Endothelial cell of umbilical vein (primary cell): ENCODE measurements around the gene CIDEA. TPM values are rescaled to one million over a fixed set of nuclear protein-coding genes. Genes with fewer than 3 reads are reported as not detected.

Source experiments
- BruUV-seq: library from RNA; stranded (reverse); fragments of 400-500 nt; replicated peaks from 2 replicates; lab custom pipeline; 2021; lab: Mats Ljungman, UMichigan
- CTCF ChIA-PET: fragments of 300-600, 350-600 bp; sonication (Branson Sonifier 250); formaldehyde crosslinking; loops from one replicate; lab custom pipeline; 2021; ENCODE audit warnings: antibody characterized with exemption, inconsistent platforms; lab: Charles Lee
- POLR2A ChIA-PET: fragments of 300-600, 350-600 bp; sonication (Branson Sonifier 250); formaldehyde crosslinking; loops from one replicate; lab custom pipeline; 2021; ENCODE audit warnings: antibody characterized with exemption, inconsistent platforms; lab: Charles Lee
- DNase-seq: peaks from one replicate; pipeline ENCODE4 v3.0.0-alpha.2; 2011; ENCODE audit warnings: low read depth, low spot score
- FAIRE-seq: peaks from 2 replicates; lab custom pipeline; 2011; peaks lifted over from hg19 to GRCh38; lab: Jason Lieb, UNC
- H2AFZ ChIP-seq: 2 replicates; pipeline ENCODE4 v1.6.0; 2012; ENCODE audit warnings: low read depth, low read length, control low read depth, inconsistent platforms
- H3K27ac ChIP-seq: 2 replicates; pipeline ENCODE4 v1.5.1; 2011; ENCODE audit warnings: low read depth, mild to moderate bottlenecking, control low read depth, low read length, moderate library complexity; ENCODE audit not compliant: insufficient read depth
- H3K27me3 ChIP-seq, 2 experiments: 2 replicates each; pipeline versions ENCODE4 v1.6.0 to v1.6.1; 2011; ENCODE audit warnings: low read length in 2 of 2, mixed read lengths in 1 of 2; ENCODE audit not compliant: control insufficient read depth in 2 of 2, insufficient read depth in 2 of 2
- H3K36me3 ChIP-seq, 2 experiments: 2 replicates in 1 of 2; 3 replicates in 1 of 2; pipeline ENCODE4 v1.5.1; 2011; ENCODE audit warnings: low read length in 2 of 2, mild to moderate bottlenecking in 1 of 2, moderate library complexity in 1 of 2; ENCODE audit not compliant: control insufficient read depth in 2 of 2, insufficient read depth in 2 of 2; ENCODE audit errors: extremely low read depth in 1 of 2
- H3K4me1 ChIP-seq: 3 replicates; pipeline ENCODE4 v1.5.1; 2011; ENCODE audit warnings: mild to moderate bottlenecking, low read length; ENCODE audit not compliant: control insufficient read depth, insufficient read depth; ENCODE audit errors: extremely low read depth
- H3K4me2 ChIP-seq: 2 replicates; pipeline ENCODE4 v1.6.1; 2011; ENCODE audit warnings: low read length, control low read depth, mixed read lengths; ENCODE audit not compliant: insufficient read depth
- H3K4me3 ChIP-seq, 3 experiments: fragments of 200-600 bp in 1 of 3; sonication (generic), shearing (Covaris generic) in 1 of 3; replicated peaks in 1 of 3; 2 replicates each; pipeline ENCODE4 v1.5.1; 2011 to 2016; ENCODE audit warnings: control low read depth in 3 of 3, low read length in 3 of 3, mild to moderate bottlenecking in 2 of 3, inconsistent platforms in 1 of 3, low read depth in 1 of 3, moderate library complexity in 1 of 3; ENCODE audit not compliant: insufficient read depth in 1 of 3
- H3K79me2 ChIP-seq: 2 replicates; pipeline ENCODE4 v1.6.0; 2012; ENCODE audit warnings: low read length, inconsistent platforms; ENCODE audit not compliant: control insufficient read depth, insufficient read depth
- H3K9ac ChIP-seq: replicated peaks from 2 replicates; pipeline ENCODE3; 2011; ENCODE audit warnings: low read length, control low read depth; ENCODE audit not compliant: insufficient read depth; ENCODE audit errors: extremely low read depth
- H3K9me1 ChIP-seq: replicated peaks from 3 replicates; pipeline ENCODE4 v1.6.0; 2011; ENCODE audit warnings: mild to moderate bottlenecking, low read length; ENCODE audit not compliant: control insufficient read depth, insufficient read depth; ENCODE audit errors: extremely low read depth
- H3K9me3 ChIP-seq: replicated peaks from 2 replicates; pipeline ENCODE4 v1.5.1; 2012; ENCODE audit warnings: low read length, inconsistent platforms; ENCODE audit not compliant: control insufficient read depth, insufficient read depth
- H4K20me1 ChIP-seq: replicated peaks from 2 replicates; pipeline ENCODE3; 2011; ENCODE audit warnings: mild to moderate bottlenecking, low read length; ENCODE audit not compliant: control insufficient read depth, insufficient read depth; ENCODE audit errors: extremely low read depth
- EZH2 ChIP-seq: IDR thresholded peaks from 2 replicates; pipeline ENCODE4 v1.6.1; 2012; ENCODE audit warnings: borderline replicate concordance, low read depth, mild to moderate bottlenecking, moderate library complexity, low read length, inconsistent platforms; ENCODE audit not compliant: severe bottlenecking
- FOS ChIP-seq: IDR thresholded peaks from 2 replicates; pipeline ENCODE4 v1.6.1; 2011; ENCODE audit warnings: mild to moderate bottlenecking, low read length, moderate library complexity, borderline replicate concordance; ENCODE audit not compliant: insufficient read depth
- GATA2 ChIP-seq: IDR thresholded peaks from 2 replicates; pipeline ENCODE4 v1.7.0; 2011; ENCODE audit warnings: low read depth, mild to moderate bottlenecking, moderate library complexity, mixed read lengths, low read length; ENCODE audit not compliant: insufficient read length, insufficient read depth
- JUN ChIP-seq: IDR thresholded peaks from 2 replicates; pipeline ENCODE4 v1.6.1; 2011; ENCODE audit warnings: borderline replicate concordance, low read depth; ENCODE audit not compliant: insufficient read length, insufficient read depth
- MYC ChIP-seq: IDR thresholded peaks from one replicate; pipeline ENCODE4 v1.6.1; 2011; ENCODE audit warnings: mild to moderate bottlenecking, low read depth, low read length
- POLR2A ChIP-seq: IDR thresholded peaks from 2 replicates; pipeline ENCODE4 v1.6.1; 2012; ENCODE audit warnings: low read depth, mild to moderate bottlenecking, control low read depth, low read length
- POLR2AphosphoS5 ChIP-seq: IDR thresholded peaks from 2 replicates; pipeline ENCODE4 v1.6.1; 2012; ENCODE audit warnings: low read depth, mild to moderate bottlenecking, control low read depth, low read length, moderate library complexity; ENCODE audit not compliant: insufficient read depth
- dilution Hi-C: fragments of 300-500 bp; cut with MboI; formaldehyde crosslinking; loops from one replicate; pipeline ENCODE4 v1.15.0; 2019; ENCODE audit warnings: low sequenced_read_pairs; ENCODE audit not compliant: extremely low pct_ligation_motif_present
- intact Hi-C: fragments of 100-400 bp; cut with micrococcal nuclease; formaldehyde crosslinking; loops from one replicate; pipeline ENCODE4 v1.10.0; 2022
- polyA plus RNA-seq, 4 experiments: library from polyadenylated mRNA; depleted of rRNA in 3 of 4; stranded (reverse) in 3 of 4; unstranded in 1 of 4; fragments of >200 nt; gene quantifications; 2 replicates each; pipeline versions ENCODE4 v1.2.1 to v1.2.3, GENCODE V29; 2011 to 2012; ENCODE audit warnings: missing spikeins in 1 of 4
- total RNA-seq: library from RNA; stranded (reverse); gene quantifications from 2 replicates; pipeline ENCODE4 v1.2.3, GENCODE V29; 2021
- TF ChIP-seq, protein P1 (sequence below): IDR thresholded peaks from 2 replicates; pipeline ENCODE4 v1.6.1; 2011; ENCODE audit not compliant: insufficient read depth, insufficient read length
- TF ChIP-seq, protein P2 (sequence below), 2 donors: IDR thresholded peaks; 1 replicate in 1 of 2; 2 replicates in 1 of 2; pipeline ENCODE4 v1.5.1; 2011; ENCODE audit warnings: low read length in 2 of 2, mild to moderate bottlenecking in 2 of 2, moderate library complexity in 2 of 2, control low read depth in 1 of 2, inconsistent platforms in 1 of 2, low read depth in 1 of 2; ENCODE audit not compliant: insufficient read depth in 1 of 2; ENCODE audit errors: extremely low read depth in 1 of 2

The CIDEA gene
- total and polyA plus RNA-seq, 2 donors (not counting 3 experiments of a cell fraction or from before 2014, with no cell fraction given): 0.42 TPM; not detected in 1

DNA sequence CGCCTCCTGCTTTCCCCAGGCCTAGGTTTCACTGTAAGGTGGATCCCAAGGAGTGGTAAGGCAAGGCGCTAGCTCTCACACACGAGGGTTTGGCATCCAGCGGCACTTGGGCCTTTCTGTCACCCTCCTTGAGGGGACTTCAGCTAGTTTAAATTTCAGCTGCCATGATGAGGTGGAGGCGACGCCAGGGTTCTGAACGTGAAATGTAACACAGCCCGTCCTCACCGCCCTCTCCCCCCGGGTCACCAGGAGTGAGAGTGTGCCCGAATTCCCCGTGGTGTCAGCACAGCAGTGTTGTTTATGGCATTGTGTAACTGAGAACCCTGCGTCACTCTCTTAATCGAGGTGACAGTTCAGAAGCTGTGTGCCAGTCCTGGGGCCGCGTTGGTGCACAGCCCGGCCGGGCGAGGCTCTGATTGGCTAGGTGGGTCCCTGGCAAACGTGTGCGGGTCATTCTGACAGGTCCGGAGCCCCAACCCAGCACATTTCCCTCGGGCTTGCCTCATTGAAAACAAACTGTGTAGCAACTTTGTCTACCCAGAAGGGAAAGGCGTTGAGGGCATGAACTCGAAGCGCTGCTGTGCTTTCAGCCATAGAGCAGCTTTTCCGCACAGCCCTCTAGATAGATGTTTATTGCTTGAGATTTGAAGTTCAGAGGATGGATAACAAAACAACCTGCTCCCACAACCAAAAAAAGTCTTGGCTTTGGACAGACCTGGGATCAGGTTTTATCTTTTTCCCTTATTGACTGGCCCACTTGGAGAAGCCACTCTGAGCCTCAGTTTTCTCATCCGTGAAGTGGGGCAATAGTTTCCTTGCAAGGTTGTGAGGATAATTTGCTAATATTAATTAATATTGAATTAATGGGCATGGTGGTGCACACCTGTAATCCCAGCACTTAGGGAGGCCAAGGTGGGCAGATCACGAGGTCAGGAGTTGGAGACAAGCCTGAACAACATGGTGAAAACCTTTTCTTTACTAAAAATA is 4.9 kb downstream of the CIDEA start:
- no peak for TF ChIP-seq JUN
- no peak for TF ChIP-seq EZH2
- TF ChIP-seq, protein P1, sequence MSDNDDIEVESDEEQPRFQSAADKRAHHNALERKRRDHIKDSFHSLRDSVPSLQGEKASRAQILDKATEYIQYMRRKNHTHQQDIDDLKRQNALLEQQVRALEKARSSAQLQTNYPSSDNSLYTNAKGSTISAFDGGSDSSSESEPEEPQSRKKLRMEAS: no peak
- no peak for TF ChIP-seq FOS
- no peak for TF ChIP-seq POLR2A
- TF ChIP-seq MYC: no peak
- TF ChIP-seq POLR2AphosphoS5: no peak
- no peak for TF ChIP-seq GATA2
- TF ChIP-seq, protein P2, sequence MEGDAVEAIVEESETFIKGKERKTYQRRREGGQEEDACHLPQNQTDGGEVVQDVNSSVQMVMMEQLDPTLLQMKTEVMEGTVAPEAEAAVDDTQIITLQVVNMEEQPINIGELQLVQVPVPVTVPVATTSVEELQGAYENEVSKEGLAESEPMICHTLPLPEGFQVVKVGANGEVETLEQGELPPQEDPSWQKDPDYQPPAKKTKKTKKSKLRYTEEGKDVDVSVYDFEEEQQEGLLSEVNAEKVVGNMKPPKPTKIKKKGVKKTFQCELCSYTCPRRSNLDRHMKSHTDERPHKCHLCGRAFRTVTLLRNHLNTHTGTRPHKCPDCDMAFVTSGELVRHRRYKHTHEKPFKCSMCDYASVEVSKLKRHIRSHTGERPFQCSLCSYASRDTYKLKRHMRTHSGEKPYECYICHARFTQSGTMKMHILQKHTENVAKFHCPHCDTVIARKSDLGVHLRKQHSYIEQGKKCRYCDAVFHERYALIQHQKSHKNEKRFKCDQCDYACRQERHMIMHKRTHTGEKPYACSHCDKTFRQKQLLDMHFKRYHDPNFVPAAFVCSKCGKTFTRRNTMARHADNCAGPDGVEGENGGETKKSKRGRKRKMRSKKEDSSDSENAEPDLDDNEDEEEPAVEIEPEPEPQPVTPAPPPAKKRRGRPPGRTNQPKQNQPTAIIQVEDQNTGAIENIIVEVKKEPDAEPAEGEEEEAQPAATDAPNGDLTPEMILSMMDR (IDR thresholded peaks at IDR 0.05; ENCODE audit: extremely low read depth in 1 of 2, insufficient read depth in 1 of 2, low read depth in 1 of 2, low read length in 2 of 2): no peak
- ChIA-PET CTCF (interaction anchor here (1.4 to 3.9 kb wide), 5 partner anchors 10 to 13 kb away, joined by 4 to 36 read pairs (median 5); no protein-coding TSS in a partner anchor), POLR2A (no interaction called here)
- Histone ChIP-seq H3K27me3 (peaks cover 4 to 6% of the 10 kb centered on the region in 2 experiments), H3K79me2 (no peaks in the 10 kb centered on the region), H3K36me3 (no peaks in the 10 kb centered on the region), H3K9ac (no peak overlapping the region), H3K4me2 (no peak overlapping the region), H3K4me1 (peaks cover 21% of the 10 kb centered on the region), H3K4me3 (no peak overlapping the region), H3K9me1 (no peaks in the 10 kb centered on the region), H3K9me3 (no peaks in the 10 kb centered on the region), H3K27ac (no peak overlapping the region), H2AFZ (no peak overlapping the region), H4K20me1 (no peaks in the 10 kb centered on the region)
- intact Hi-C loops: no loop called here
- no peak for DNase-seq
- no TSS peak for BruUV-seq
- FAIRE-seq: no peak
- dilution Hi-C loops: no loop called here
